Measurements from ENCODE around the gene SH3RF2. TPM values are rescaled to one million over a fixed set of nuclear protein-coding genes. Genes with fewer than 3 reads are reported as not detected.
"Not testable (repeated sequence)": the region's sequence is repeated elsewhere in the genome, so short reads cannot be mapped to it uniquely, and the experiment has no call there.

SH3RF2 gene
- total RNA-seq, 2 experiments from 2014 or later, result not detected

GRCh38 chr5:146091881-146092280, 155.5 kb downstream of the SH3RF2 start:
- CTCF ChIA-PET, result no interaction called here
- POLR2A ChIA-PET, result no interaction called here
- no peaks in the 10 kb centered on the region for H3K36me3 Mint-ChIP-seq (ENCODE audit: low read depth)
- no peak overlapping the region for H3K27ac Mint-ChIP-seq
- H3K9me3 Mint-ChIP-seq (ENCODE audit: insufficient read depth), result no peaks in the 10 kb centered on the region
- no peak for ATAC-seq
- no peak overlapping the region for H3K4me3 Mint-ChIP-seq
- no peak for DNase-seq
- H3K27me3 Mint-ChIP-seq (ENCODE audit: low read depth), result no peaks in the 10 kb centered on the region
- no peaks in the 10 kb centered on the region for H3K4me1 Mint-ChIP-seq (ENCODE audit: low read depth)

GRCh38 chr5:146098047-146098446, 161.7 kb downstream of the SH3RF2 start:
- CTCF ChIA-PET, result no interaction called here
- Mint-ChIP-seq H3K27me3 (ENCODE audit: low read depth) (no peaks in the 10 kb centered on the region), H3K4me1 (ENCODE audit: low read depth) (no peaks in the 10 kb centered on the region), H3K27ac (no peak overlapping the region), H3K9me3 (ENCODE audit: insufficient read depth) (no peaks in the 10 kb centered on the region), H3K4me3 (no peak overlapping the region), H3K36me3 (ENCODE audit: low read depth) (no peaks in the 10 kb centered on the region)
- DNase-seq (no peak), ATAC-seq (no peak)
- POLR2A ChIA-PET, result no interaction called here

- Mint-ChIP-seq H3K27me3 (ENCODE audit: low read depth) (no peaks in the 10 kb centered on the region), H3K9me3 (ENCODE audit: insufficient read depth) (no peaks in the 10 kb centered on the region), H3K4me1 (ENCODE audit: low read depth) (no peaks in the 10 kb centered on the region), H3K4me3 (no peak overlapping the region), H3K36me3 (ENCODE audit: low read depth) (peaks cover 7% of the 10 kb centered on the region), H3K27ac (no peak overlapping the region)
- POLR2A ChIA-PET, result interaction anchor here (0.6 kb wide), 1 partner anchor 19 kb away, joined by 4 read pairs; no protein-coding TSS in a partner anchor
- no peak for DNase-seq
- no peak for ATAC-seq
- CTCF ChIA-PET, result no interaction called here
These were observed 165.3 kb downstream of the SH3RF2 start for GRCh38 chr5:146101646-146102045.

DNA sequence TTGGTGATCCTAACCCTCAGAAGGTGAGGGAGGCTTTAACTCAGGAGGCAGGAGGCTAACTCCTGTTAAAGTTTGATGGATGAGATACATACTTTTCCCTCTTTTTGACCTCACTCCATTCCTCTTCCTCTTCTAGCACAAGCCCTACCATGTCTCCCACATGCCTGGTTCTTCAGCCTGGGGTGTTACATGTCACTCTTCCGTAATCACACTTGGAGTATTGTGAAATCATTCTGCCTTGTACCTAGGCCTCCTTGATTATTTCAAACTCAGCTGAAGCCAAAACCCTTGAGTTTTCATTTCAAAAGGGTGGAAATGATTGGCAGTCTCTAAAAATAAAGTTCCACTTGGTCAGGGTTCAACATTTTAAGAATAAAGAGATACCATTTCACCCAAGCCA, 167.2 kb downstream of the SH3RF2 start:
- no peaks in the 10 kb centered on the region for H3K27me3 Mint-ChIP-seq (ENCODE audit: low read depth)
- DNase-seq (no peak), ATAC-seq (no peak)
- H3K9me3 Mint-ChIP-seq (ENCODE audit: insufficient read depth), result no peaks in the 10 kb centered on the region
- CTCF ChIA-PET, result no interaction called here
- no peak overlapping the region for H3K27ac Mint-ChIP-seq
- POLR2A ChIA-PET, result no interaction called here
- H3K4me1 Mint-ChIP-seq (ENCODE audit: low read depth), result no peaks in the 10 kb centered on the region
- no peak overlapping the region for H3K4me3 Mint-ChIP-seq
- peaks cover 7% of the 10 kb centered on the region for H3K36me3 Mint-ChIP-seq (ENCODE audit: low read depth)

- CTCF ChIA-PET, result no interaction called here
- no peak within 1 kb of the TSS for H3K27ac Mint-ChIP-seq
- H3K4me3 Mint-ChIP-seq, result no peak within 1 kb of the TSS
These were observed 169.1 kb downstream of the SH3RF2 start, which contains the start of gene PLAC8L1 for GRCh38 chr5:146105477-146105876. Gene PLAC8L1 (minus strand): TSS chr5:146105577. CDS start chr5:146104311, 1,266 bp downstream.

DNA sequence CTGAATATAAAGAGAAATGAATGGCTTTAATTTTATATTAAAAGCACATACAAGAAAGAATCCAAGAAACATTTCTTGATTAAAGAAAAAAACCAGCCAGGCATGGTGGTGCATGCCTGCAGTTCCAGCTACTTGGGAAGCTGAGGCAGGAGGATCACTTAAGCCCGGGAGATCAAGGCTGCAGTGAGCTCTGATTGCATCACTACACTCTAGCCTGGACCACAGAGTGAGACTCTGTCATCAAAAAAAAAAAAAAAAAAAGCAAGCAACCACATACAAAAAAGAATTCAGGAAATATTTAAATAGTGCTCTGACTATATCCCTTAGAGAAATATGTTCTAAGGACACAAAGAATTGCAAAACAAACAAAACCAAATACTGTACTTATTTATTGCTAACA, 171.5 kb downstream of the SH3RF2 start:
- no peak overlapping the region for H3K27ac Mint-ChIP-seq
- peaks cover 13% of the 10 kb centered on the region for H3K36me3 Mint-ChIP-seq (ENCODE audit: low read depth)
- H3K4me1 Mint-ChIP-seq (ENCODE audit: low read depth), result no peaks in the 10 kb centered on the region
- H3K27me3 Mint-ChIP-seq (ENCODE audit: low read depth), result no peaks in the 10 kb centered on the region
- no peak overlapping the region for H3K4me3 Mint-ChIP-seq
- no peaks in the 10 kb centered on the region for H3K9me3 Mint-ChIP-seq (ENCODE audit: insufficient read depth)
- ChIA-PET CTCF (no interaction called here), POLR2A (no interaction called here)
- ATAC-seq (no peak), DNase-seq (no peak)

More at GRCh38 chr5:146105477-146105876, 169.1 kb downstream of the SH3RF2 start, which contains the start of gene PLAC8L1:
- H3K4me1 Mint-ChIP-seq (ENCODE audit: low read depth), result no peaks in the 10 kb centered on the region
- no peaks in the 10 kb centered on the region for H3K27me3 Mint-ChIP-seq (ENCODE audit: low read depth)
- no peak for ATAC-seq
- POLR2A ChIA-PET, result no interaction called here
- no peak for DNase-seq
- no peaks in the 10 kb centered on the region for H3K9me3 Mint-ChIP-seq (ENCODE audit: insufficient read depth)
- H3K36me3 Mint-ChIP-seq (ENCODE audit: low read depth), result peaks cover 7% of the 10 kb centered on the region

DNA sequence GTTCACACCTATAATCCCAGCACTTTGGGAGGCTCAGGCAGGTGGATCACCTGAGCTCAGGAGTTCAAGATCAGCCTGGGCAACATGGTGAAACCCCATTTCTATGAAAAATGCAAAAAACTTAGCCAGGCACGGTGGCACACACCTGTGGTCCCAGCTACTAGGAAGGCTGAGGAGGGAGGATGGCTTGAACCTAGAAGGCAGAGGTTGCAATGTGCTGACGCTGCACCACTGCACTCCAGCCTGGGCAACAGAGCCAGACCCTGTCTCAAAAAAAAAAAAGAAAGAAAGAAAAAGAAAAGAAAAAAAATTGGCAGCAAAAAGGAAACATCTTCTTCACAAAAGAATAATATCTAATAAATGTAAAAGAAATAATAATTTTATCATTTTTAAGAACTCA, 172.5 kb downstream of the SH3RF2 start:
- H3K4me3 Mint-ChIP-seq; ATAC-seq; H3K4me1 Mint-ChIP-seq (ENCODE audit: low read depth); H3K9me3 Mint-ChIP-seq (ENCODE audit: insufficient read depth); DNase-seq; H3K27me3 Mint-ChIP-seq (ENCODE audit: low read depth); CTCF ChIA-PET; POLR2A ChIA-PET; H3K27ac Mint-ChIP-seq: not testable (repeated sequence)
- H3K36me3 Mint-ChIP-seq (ENCODE audit: low read depth), result peaks cover 16% of the 10 kb centered on the region

DNA sequence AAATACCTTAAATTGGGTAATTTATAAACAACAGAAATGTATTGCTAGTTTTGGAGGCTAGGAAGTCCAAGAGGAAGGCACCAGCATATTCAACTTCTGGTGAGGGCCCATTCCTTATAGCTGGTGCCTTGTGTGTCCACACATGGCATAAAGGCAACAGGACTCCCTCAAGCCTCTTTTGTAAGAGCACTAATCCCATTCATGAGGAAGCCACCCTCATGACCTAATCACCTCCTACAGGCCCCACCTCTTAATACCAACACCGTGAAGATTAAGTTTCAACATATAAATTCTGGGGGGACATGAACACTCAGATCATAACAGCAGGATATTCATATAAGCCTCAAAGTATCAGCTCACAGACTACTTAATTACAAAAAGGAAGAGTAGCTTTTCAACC, 173.0 kb downstream of the SH3RF2 start:
- DNase-seq, result no peak

GRCh38 chr5:146111409-146111808, 175.0 kb downstream of the SH3RF2 start:
- no peak for DNase-seq
- H3K9me3 Mint-ChIP-seq (ENCODE audit: insufficient read depth), result no peaks in the 10 kb centered on the region
- ATAC-seq, result no peak
- H3K27ac Mint-ChIP-seq, result no peak overlapping the region
- no peaks in the 10 kb centered on the region for H3K4me1 Mint-ChIP-seq (ENCODE audit: low read depth)
- peaks cover 19% of the 10 kb centered on the region for H3K36me3 Mint-ChIP-seq (ENCODE audit: low read depth)
- H3K27me3 Mint-ChIP-seq (ENCODE audit: low read depth), result no peaks in the 10 kb centered on the region
- CTCF ChIA-PET, result no interaction called here
- POLR2A ChIA-PET, result no interaction called here
- no peak overlapping the region for H3K4me3 Mint-ChIP-seq

More for the DNA sequence above, 173.0 kb downstream of the SH3RF2 start:
- ChIA-PET CTCF (interaction anchor here (1.0 kb wide), 1 partner anchor 21 kb away, joined by 3 read pairs; no protein-coding TSS in a partner anchor), POLR2A (no interaction called here)
- no peaks in the 10 kb centered on the region for H3K9me3 Mint-ChIP-seq (ENCODE audit: insufficient read depth)
- H3K36me3 Mint-ChIP-seq (ENCODE audit: low read depth), result peaks cover 17% of the 10 kb centered on the region
- no peak overlapping the region for H3K4me3 Mint-ChIP-seq
- no peak for ATAC-seq
- H3K27me3 Mint-ChIP-seq (ENCODE audit: low read depth), result no peaks in the 10 kb centered on the region
- H3K27ac Mint-ChIP-seq, result no peak overlapping the region
- H3K4me1 Mint-ChIP-seq (ENCODE audit: low read depth), result no peaks in the 10 kb centered on the region

DNA sequence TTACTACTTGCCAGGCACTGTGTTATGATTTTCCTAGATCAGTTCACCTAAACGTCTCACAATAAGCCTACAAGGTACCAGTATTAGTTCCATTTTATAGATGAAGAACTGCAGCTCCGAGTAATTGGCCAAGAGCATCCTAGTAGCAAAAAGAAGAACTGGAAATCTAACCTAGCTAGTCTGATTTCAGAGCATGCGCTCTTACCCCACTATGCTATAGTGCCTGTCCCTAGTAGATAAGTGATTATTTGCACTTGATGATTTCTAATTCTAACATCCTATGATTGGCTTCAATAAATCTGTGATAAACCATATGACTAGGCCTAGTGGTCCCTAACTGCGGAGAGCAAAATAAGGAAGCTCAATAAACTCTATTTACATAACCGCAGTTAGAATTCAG, 176.1 kb downstream of the SH3RF2 start:
- ChIA-PET CTCF (no interaction called here), POLR2A (no interaction called here)
- no peak for ATAC-seq
- DNase-seq, result no peak
- no peak overlapping the region for H3K27ac Mint-ChIP-seq
- no peaks in the 10 kb centered on the region for H3K27me3 Mint-ChIP-seq (ENCODE audit: low read depth)
- H3K36me3 Mint-ChIP-seq (ENCODE audit: low read depth), result peaks cover 25% of the 10 kb centered on the region
- H3K4me3 Mint-ChIP-seq, result no peak overlapping the region
- H3K9me3 Mint-ChIP-seq (ENCODE audit: insufficient read depth), result no peaks in the 10 kb centered on the region
- H3K4me1 Mint-ChIP-seq (ENCODE audit: low read depth), result no peaks in the 10 kb centered on the region

Other genes with a start within 250 kb of the SH3RF2 start
- gene PRELID2, start 101.2 kb upstream of the SH3RF2 start, total RNA-seq, result 1 to 10 TPM; 1.2 to 1.5 TPM
- gene GRXCR2, start 63.6 kb upstream of the SH3RF2 start, total RNA-seq, result not detected
- gene PLAC8L1, start 169.0 kb downstream of the SH3RF2 start, total RNA-seq, result under 1 TPM in 1 of 2 experiments, not detected in 1; 0.42 TPM
- 10 to 100 TPM; 90.3 to 98.5 TPM for gene LARS1, start 246.1 kb downstream of the SH3RF2 start, total RNA-seq

All from activated CD8-positive, alpha-beta T cell treated with anti-CD3 and anti-CD28 coated beads, Interleukin-2, amount 10 ng/mL, durations not matched to agents 7 days and 5 days (primary cell).